Activated CD8-positive, alpha-beta memory T cell treated with anti-CD3 and anti-CD28 coated beads, Interleukin-2, amount 50 U/mL, for 1 hour (primary cell): ENCODE data around the gene GCC1.
"Not testable (repeated sequence)": the region's sequence is repeated elsewhere in the genome, so short reads cannot be mapped to it uniquely, and the experiment has no call there.

Experiments used
- DNase-seq: peaks from one replicate; pipeline ENCODE4 v3.0.0-alpha.2; 2020; ENCODE audit errors: extremely low read depth

GCC1 gene

DNA sequence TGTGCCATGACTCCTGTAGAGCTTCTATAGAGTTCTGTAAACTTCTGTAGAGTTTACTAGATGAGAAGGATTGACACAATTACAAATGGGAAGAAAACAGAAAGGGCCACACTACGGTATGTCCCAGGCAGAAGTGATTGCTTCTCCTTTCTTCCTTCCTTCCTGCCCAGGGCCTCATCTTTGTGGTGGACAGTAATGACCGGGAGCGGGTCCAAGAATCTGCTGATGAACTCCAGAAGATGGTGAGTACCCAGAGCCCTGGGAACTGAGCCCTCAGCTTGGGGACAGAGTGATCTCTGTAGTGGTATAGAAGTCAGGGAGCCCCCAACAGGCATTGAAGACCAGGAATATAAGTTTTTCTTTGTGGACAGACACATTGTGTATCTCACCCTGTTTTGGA, 4.5 kb upstream of the GCC1 start:
- no peak for DNase-seq

DNA sequence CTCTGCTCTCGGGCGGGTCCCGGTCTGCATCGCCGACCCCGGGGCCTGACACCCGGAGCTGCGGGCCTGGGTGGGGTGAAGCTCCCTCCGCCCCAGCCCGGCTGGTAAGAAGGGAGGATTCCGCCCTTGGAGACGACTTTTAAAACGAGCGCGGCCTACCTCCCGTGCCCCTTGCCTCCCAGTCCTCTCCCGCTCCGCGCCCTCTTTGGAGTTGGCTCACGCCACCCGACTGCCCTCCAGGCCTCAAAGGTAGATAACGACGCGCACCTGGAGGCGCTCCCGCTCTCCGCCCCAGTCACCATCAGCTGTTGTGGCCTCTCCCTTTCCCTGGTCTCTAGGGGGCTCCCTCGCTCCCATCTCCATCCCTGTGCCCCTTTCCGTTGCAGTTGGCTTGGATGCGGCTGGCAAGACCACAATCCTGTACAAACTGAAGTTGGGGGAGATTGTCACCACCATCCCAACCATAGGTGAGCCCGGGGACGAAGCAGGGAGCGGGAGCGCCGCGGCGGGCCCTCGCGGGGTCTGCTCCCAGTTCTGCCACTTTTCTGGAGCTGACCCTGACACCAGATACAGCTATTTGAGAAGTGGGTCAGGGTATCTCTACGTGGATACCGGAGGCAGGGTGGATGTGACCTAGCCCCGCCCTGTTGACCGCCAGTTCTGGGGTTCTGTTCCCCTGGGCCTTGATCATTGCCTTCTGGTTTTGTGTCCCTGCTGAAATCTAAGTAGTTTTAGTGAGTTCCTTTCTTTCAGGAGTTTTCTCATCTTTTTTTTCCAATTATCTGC, 3.5 kb upstream of the GCC1 start:
- no peak for DNase-seq

DNA sequence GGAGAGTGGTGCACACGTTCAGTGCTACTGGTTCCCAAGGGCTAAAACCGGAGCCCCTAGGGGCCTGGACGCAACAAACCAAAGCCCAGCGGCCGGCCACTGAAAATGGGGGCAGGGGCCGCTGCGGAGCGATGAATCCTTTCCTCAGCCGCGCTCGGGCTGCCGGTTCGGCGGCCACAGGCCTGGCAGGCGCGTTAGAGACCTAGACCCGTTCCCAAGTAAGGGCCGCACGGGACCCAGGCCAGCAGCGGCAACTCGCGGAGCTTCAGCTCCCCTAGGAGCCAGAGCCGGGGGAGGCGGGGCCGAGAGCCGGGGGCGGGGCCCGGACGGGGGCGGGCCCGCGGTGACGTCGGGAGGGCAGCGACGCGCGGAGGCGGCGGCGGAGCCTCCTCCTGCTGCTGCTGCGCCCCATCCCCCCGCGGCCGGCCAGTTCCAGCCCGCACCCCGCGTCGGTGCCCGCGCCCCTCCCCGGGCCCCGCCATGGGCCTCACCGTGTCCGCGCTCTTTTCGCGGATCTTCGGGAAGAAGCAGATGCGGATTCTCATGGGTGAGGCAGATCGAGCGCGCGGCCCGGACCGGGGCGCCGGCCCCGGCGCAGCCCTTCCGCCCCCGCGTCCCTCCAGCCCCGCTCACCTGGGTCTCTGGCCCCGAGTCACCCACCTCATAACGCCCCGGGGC, 2.8 kb upstream of the GCC1 start, which contains the start of gene ARF5:
TSS of gene ARF5 (plus strand) at position 393 of the 678 bp plus-strand sequence. CDS start at position 481, 88 bp downstream.
- peak; percentile 41 for DNase-seq

DNA sequence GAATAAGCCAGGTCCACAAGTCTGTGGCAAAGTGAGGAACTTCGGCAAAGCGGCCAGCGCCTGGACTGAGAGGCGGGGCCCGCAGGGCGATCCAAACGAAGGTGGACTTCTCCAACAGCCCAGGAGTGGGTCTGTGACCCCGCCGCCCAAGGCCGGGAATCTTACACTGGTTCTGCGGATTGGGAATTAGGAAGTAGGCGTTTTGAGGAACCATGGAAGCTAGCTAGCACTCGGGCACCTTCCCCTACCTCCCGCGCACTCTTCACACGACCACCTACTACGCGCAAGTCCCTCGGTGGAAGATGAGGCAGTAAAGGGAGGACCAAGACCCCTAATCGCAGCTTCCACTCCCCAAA, 2.2 kb upstream of the GCC1 start:
- no peak for DNase-seq

GRCh38 chr7:127586346-127586745, 950 bp upstream of the GCC1 start:
- DNase-seq, result no peak

DNA sequence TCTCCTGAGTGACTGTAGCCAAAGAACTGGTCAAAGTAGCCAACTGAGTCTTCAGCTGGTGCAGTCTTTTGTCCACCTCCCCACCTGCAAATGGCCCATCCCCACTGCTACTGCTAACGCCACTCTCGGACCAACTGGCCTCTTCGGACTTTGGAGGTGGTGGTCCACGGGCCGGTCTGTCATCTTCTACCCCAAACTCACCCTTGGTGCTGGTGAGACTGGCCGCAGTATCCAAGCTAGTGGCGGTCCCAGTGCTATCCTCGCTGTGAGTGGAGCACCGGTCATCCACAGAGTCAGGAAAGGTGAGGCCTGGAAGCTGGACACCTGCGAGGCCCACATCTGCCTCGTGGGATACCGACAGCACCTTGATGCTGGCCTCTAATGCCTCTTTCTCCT, 750 bp downstream of the GCC1 start:
- no peak for DNase-seq

DNA sequence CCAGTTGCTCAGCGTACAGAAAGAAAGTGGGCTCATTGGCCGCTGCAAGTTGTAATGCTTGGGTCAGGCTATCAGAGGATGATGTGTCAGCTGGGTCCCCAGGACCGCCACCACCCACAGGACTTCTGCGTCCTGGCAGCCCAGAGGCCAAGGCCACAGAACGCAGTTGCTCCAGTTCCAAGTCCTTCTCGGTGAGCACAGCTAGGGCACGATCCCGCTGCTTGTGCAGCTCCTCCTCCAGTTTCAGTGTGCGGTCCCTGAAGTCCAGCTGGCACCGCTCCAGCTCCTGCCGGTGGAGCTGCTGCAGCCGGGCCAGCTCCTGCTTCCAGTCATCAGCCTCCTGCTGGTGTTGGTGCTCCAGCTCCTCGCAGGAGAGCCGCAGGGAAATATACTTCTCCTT, 3.0 kb downstream of the GCC1 start:
- no peak for DNase-seq

DNA sequence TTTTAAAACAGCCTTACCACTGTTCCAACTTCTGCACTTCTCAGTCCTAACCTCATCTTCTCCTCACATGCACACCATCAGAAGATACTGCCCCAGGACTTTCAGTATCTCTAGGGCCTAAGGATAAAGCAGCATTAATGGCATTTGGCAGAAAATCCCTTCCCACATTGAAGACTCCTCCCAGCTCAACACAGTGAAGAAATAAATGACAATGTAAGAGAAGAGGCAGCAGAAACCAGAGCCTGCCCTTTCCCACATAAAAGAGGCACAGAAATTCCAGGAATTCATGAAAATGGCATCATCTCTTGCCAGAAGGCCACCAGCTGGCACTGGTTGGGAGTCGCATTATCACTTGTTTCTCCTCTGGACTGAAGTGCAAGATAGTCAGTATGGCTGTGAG, 3.7 kb downstream of the GCC1 start:
- no peak for DNase-seq

DNA sequence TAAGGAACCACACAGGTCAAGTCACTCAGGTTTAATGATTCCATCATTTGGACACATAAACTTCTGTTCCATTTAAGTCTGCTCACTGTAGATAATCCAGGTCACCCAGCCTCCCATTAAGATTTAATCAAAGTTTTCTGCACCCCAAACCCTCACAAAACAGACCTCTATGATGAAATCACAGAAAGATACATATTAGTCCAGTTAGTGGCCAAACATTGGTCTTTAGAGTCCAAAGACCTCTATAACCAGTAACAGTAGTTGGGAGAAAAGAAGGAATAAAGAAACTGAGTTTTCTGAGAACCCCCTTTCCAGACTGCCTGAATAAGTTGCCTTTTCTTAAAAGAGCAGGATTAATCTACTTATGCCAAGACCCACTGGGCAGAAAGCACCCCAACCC, 4.8 kb downstream of the GCC1 start:
- no peak for DNase-seq

DNA sequence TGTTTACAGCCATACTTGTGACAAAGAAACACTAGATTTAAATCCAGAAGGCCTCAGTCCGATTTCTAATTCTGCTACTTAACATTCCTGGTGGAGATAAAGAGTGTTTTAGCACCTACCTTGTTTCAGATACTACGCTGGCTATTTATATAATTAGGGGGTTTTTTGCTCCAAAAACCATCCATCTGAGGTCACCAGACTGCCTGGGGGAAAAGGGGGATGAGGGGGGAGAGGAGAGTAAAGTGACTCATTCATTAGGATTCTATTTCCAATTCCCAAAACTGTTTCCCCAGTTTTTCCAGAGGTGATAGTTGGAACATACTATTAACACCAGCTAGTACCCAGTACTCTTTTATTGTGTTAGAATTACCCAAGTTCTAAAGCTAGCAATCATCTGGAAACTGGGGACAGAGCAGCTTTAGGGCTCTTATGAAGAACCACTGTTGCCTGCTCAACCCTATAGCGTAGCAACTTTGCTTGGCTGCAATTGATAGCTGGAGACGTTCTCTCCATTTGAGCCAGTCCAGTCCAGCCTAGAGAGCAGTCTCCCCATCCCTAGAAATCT, 6.6 kb downstream of the GCC1 start:
- no peak for DNase-seq

DNA sequence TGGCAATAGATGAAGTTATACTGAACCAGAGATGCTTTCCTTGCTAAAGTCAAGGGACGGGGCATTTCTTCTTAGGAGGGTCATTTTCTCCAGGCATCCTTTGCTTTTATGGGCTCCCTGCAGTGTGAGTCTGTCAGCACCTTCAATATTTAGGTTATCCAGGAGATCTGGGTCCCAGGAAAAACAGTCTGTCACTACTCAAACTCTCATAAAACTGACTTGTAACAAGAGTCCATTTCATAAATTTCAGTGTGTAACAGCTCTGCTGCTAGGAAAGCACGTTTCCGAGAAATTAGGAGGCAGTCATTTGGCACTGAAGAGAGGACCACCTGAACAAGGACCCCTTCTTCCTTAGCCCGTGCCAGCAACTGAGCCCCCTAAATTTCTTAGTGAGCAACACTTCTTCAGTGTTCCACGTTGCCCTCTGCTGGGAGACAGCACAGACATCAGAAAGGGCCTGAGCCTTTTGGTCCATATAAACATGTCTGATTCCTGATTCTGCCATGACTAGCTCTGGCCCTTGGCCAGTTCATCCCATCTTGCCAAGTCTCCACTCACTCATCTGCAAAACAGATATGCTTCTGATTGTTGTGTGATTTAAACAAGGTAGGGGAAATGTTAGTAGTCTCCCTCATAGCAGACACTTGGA, 7.2 kb downstream of the GCC1 start:
- DNase-seq, result no peak

- no peak for DNase-seq
These were observed 13.5 kb downstream of the GCC1 start for GRCh38 chr7:127571741-127572505.

DNA sequence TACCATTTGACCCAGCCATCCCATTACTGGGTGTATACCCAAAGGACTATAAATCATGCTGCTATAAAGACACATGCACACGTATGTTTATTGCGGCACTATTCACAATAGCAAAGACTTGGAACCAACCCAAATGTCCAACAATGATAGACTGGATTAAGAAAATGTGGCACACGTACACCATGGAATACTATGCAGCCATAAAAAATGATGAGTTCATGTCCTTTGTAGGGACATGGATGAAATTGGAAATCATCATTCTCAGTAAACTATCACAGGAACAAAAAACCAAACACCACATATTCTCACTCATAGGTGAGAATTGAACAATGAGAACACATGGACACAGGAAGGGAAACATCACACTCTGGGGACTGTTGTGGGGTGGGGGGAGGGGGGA, 17.4 kb downstream of the GCC1 start:
- DNase-seq, result not testable (repeated sequence)

- no peak for DNase-seq
These were observed 19.2 kb downstream of the GCC1 start for GRCh38 chr7:127566242-127566641.

- DNase-seq, result no peak
These were observed 27.6 kb downstream of the GCC1 start for GRCh38 chr7:127557803-127558202.

DNA sequence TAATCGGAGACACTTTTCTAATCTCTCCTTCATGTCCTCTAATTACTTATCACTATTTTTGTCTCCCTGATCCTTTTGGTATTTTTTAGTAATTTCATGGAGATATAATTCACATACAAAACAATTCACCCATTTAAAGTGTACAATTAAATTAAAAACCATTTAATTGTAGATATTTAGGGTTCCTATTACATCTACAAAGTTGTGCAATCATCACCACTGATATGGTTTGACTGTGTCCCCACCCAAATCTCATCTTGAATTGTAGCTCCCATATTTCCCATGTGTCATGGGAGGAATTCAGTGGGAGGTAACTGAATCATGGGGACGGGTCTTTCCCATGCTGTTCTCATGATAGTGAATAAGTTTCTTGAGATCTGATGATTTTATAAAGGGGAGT, 29.0 kb downstream of the GCC1 start:
- DNase-seq, result no peak

DNA sequence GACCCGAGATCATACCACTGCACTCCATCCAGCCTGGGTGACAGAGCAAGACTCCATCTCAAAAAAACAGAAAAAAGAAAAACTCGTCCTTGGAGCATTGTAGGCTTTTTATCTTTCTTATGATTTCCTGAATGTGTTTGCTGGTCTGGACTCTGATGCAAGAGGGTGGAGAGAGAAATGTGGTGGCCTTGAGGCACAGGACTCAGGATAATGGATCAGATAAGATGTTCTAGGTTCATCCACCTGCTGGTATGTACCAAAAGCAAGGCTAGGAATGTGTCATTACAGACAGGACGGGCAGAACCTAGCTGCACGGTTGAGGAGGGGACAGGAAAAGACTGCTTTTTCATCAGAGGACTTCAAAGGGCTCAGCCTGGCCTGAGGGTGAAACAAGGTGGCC, 33.5 kb downstream of the GCC1 start:
- DNase-seq, result no peak

DNA sequence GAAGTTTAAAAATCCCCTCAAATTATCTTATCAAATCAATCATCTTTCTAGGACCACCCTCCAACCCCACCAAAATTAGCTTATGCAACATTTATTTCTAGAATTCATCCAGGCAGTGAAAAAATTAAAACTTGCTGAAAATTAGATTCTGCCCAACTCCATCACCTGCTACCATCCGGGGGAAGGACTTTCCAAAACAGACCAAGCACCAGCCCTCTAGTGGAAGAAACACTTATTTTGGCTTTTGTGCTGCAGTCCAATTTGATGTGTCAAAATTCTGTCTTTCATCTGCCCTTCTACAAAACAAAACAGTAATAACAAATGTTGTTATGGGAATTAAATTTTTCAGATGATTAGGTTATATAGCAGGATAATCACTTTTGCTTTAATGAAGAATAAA, 35.1 kb downstream of the GCC1 start:
- DNase-seq, result no peak

DNA sequence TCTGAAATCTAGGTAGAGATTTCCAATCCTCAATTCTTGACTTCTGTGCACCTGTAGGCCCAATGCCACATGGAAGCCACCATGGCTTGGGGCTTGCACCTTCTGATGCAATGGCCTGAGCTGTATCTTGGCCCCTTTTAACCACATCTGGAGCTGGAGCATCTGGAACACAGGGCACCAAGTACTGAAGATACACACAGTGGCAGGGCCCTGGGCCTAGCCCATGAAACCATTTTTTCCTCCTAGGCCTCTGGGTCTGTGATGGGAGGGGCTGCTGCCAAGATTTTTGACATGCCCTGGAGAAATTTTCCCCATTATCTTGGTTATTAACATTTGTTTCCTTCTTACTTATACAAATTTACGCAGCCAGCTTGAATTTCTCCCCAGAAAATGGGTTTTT, 39.1 kb downstream of the GCC1 start:
- no peak for DNase-seq

- no peak for DNase-seq
These were observed 43.8 kb downstream of the GCC1 start for GRCh38 chr7:127541548-127541947.

DNA sequence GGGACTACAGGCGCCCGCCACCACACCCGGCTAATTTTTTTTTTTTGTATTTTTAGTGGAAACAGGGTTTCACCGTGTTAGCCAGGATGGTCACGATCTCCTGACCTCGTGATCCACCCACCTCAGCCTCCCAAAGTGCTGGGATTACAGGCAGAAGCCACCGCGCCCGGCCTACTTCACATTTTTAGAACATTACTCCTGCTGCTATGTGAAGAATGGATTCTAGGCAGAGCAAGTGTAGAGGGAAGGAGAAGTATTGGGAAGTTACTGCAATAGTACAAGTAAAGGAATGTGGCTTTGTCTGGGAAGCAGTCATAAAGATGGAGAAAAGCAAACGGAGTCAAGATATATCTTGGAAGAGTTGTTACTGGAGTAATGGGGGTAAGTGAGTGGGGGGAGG, 44.9 kb downstream of the GCC1 start:
- DNase-seq, result not testable (repeated sequence)

- DNase-seq, result no peak
These were observed 46.3 kb downstream of the GCC1 start for GRCh38 chr7:127539116-127539515.
